Activated naive CD8-positive, alpha-beta T cell treated with anti-CD3 and anti-CD28 coated beads, Interleukin-2, amount 50 U/mL, for 24 hours (primary cell): ENCODE data around the gene ERICH6B.
A peak's percentile ranks its signal among the peaks of the same experiment; 100 is the strongest.

ENCODE experiments used
- ATAC-seq: fragments of 150-1000 bp; cut with Tn5 transposase; one replicate; pipeline ENCODE4 v1.10.0; 2021
- DNase-seq: peaks from one replicate; pipeline ENCODE4 v3.0.0; 2021
- H3K27ac Mint-ChIP-seq: one replicate; pipeline ENCODE4 v1.8.0; 2021; ENCODE audit warnings: mild to moderate bottlenecking, mixed read lengths
- H3K27me3 Mint-ChIP-seq: one replicate; pipeline ENCODE4 v1.8.0; 2021; ENCODE audit warnings: mixed read lengths
- H3K36me3 Mint-ChIP-seq: one replicate; pipeline ENCODE4 v1.8.0; 2021; ENCODE audit warnings: low read depth, mixed read lengths
- H3K4me1 Mint-ChIP-seq: one replicate; pipeline ENCODE4 v1.8.0; 2021; ENCODE audit warnings: mixed read lengths
- H3K4me3 Mint-ChIP-seq: one replicate; pipeline ENCODE4 v1.8.0; 2021; ENCODE audit warnings: mild to moderate bottlenecking, moderate library complexity, mixed read lengths
- H3K9me3 Mint-ChIP-seq: one replicate; pipeline ENCODE4 v1.8.0; 2021; ENCODE audit warnings: mixed read lengths

Gene ERICH6B

DNA sequence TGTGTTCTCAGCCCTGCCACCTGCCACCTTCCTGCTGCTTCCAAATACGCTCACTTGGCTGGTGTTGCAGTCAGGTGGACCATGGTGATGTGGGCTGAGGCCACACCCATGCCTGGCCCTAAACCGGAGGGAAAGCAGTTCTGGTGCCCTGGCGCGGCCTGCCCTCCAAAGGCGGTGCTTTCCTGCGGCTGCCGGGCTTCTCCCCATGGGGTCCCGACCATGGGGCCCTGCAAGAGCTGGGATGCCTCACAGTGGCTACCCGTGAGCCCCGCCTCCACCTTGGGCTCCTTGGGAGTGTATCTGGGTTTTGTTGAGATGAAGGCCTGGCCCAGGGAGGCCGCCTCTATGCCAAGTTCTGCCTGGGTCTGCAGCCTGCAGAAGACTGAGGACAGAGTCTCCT lies 73.7 kb downstream of the ERICH6B start:
- Mint-ChIP-seq H3K27ac (no peak overlapping the region), H3K27me3 (no peaks in the 10 kb centered on the region), H3K36me3 (no peaks in the 10 kb centered on the region), H3K4me1 (no peaks in the 10 kb centered on the region), H3K4me3 (no peak overlapping the region), H3K9me3 (no peaks in the 10 kb centered on the region)
- no peak for ATAC-seq
- DNase-seq: no peak

- no peaks in the 10 kb centered on the region for H3K36me3 Mint-ChIP-seq
These were observed 74.7 kb downstream of the ERICH6B start for GRCh38 chr13:45540864-45541263.

DNA sequence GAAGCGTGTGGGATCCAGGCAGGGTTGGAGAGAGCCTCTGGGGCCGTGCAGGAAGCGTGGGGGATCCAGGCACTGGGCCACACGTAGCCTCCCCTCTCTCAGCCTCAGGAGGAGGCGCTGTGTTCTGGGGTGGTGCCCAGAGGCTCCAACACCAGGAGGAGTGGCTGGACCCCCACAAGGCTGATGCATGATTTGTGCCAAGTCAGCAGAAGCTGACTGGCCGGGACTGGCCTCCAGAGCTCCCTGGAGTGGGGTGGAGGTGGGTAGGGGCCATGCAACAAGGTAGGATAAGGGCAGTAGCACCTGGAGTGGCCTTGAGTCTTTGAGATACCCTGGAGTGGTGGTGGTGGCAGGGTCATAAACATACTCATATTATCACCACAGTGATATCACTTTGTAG lies 75.3 kb downstream of the ERICH6B start:
- Mint-ChIP-seq H3K27me3 (no peaks in the 10 kb centered on the region), H3K4me3 (no peak overlapping the region), H3K4me1 (no peaks in the 10 kb centered on the region), H3K27ac (no peak overlapping the region), H3K36me3 (no peaks in the 10 kb centered on the region), H3K9me3 (no peaks in the 10 kb centered on the region)
- DNase-seq: no peak
- ATAC-seq: no peak

More at GRCh38 chr13:45540864-45541263, 74.7 kb downstream of the ERICH6B start:
- Mint-ChIP-seq H3K4me3 (no peak overlapping the region), H3K9me3 (no peaks in the 10 kb centered on the region), H3K27ac (no peak overlapping the region), H3K27me3 (no peaks in the 10 kb centered on the region), H3K4me1 (no peaks in the 10 kb centered on the region)
- DNase-seq: no peak
- no peak for ATAC-seq

DNA sequence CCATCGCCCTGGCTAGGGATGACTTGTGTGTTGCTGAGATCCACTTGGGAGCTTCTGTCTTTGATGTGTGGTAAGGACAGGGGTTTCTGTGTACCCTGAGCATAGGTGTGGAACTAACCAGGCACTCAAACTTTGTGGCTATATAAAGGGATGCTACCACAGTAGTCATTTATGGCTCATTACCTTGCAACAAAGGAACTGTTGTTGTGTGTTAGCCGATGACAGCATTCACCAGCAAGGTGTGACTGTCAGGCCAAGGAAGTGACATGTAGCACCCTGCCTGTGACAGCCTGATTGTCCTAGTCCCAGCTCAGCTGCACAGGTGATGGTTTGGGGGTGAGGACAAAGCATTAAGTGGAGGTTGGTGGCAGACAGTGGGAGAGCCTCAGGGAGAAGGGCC lies 77.2 kb downstream of the ERICH6B start:
- no peak for ATAC-seq
- no peak for DNase-seq
- Mint-ChIP-seq H3K36me3 (peaks cover 2% of the 10 kb centered on the region), H3K27me3 (no peaks in the 10 kb centered on the region), H3K9me3 (no peaks in the 10 kb centered on the region), H3K27ac (no peak overlapping the region), H3K4me1 (no peaks in the 10 kb centered on the region), H3K4me3 (no peak overlapping the region)

DNA sequence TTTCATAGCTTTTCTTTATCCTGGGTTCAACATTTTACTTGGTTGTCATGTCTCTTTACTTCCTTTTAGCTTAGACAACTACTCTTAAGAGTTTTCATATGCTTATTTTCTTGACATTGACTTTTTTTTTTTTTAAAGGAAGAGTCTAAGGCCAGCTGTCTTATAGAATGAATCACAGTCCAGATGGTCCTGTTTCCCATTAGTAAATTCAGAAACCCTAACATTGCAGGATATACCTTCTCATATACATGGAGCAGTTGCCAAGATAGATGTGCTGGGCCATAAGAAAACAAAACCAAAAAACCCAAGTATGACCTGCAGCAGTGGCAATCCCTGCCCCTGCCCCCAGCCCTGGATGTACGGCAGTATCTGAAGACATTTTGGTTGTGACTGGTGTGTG lies 78.0 kb downstream of the ERICH6B start:
- no peak overlapping the region for H3K4me3 Mint-ChIP-seq
- ATAC-seq (no peak), DNase-seq (no peak)
- no peak overlapping the region for H3K27ac Mint-ChIP-seq
- no peaks in the 10 kb centered on the region for H3K27me3 Mint-ChIP-seq
- no peaks in the 10 kb centered on the region for H3K9me3 Mint-ChIP-seq
- H3K4me1 Mint-ChIP-seq: no peaks in the 10 kb centered on the region
- H3K36me3 Mint-ChIP-seq: peaks cover 5% of the 10 kb centered on the region

DNA sequence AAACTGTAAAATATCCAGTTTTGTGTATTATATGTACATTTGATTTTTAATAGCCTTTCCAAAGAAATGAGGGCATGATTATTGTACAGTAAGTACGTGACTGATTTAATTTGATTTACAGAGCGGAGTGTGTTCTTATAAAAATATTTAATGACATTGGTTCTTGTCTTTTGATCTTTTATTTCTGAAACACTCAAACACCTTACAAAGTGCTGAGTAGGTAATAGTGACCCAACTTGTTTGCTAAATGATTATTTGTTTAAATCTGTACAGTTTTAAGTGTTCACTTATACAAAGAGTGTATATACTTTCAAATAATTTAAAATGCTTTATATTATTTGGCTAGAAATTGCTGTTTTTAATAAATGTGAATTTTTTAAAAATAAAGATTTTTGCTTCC lies 79.3 kb downstream of the ERICH6B start:
- ATAC-seq (no peak), DNase-seq (no peak)
- Mint-ChIP-seq H3K4me3 (no peak overlapping the region), H3K27me3 (no peaks in the 10 kb centered on the region), H3K9me3 (no peaks in the 10 kb centered on the region), H3K36me3 (peaks cover 6% of the 10 kb centered on the region), H3K27ac (no peak overlapping the region), H3K4me1 (no peaks in the 10 kb centered on the region)

DNA sequence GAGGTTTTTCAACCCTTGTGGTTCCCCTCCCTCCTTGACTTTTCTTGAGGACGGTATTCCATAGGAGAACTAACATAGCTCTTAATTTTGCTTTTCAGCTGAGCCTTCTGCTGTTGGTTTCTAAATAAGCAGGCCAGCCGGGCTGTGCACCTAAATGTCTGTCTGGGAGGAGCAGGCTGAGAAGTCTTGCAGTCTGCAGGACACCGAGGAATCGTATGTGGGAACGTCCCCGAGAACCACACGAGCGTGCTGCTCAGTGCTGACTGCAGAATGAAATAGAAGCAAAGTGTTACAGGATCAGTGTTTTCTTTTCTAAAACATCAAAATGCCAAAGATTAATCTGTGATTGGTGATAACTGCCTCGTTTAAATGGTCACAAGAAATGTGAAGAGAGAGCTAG lies 80.9 kb downstream of the ERICH6B start:
- H3K4me1 Mint-ChIP-seq: peaks cover 3% of the 10 kb centered on the region

GRCh38 chr13:45529758-45530157 lies 85.8 kb downstream of the ERICH6B start:
- no peak overlapping the region for H3K4me3 Mint-ChIP-seq
- peak; percentile 43 for ATAC-seq
- H3K4me1 Mint-ChIP-seq: peaks cover 4% of the 10 kb centered on the region
- H3K9me3 Mint-ChIP-seq: no peaks in the 10 kb centered on the region
- H3K27me3 Mint-ChIP-seq: no peaks in the 10 kb centered on the region
- peaks cover 26% of the 10 kb centered on the region for H3K36me3 Mint-ChIP-seq
- DNase-seq: no peak
- peak overlapping the region; percentile 61 for H3K27ac Mint-ChIP-seq

More for the DNA sequence above, 80.9 kb downstream of the ERICH6B start:
- Mint-ChIP-seq H3K27ac (no peak overlapping the region), H3K9me3 (no peaks in the 10 kb centered on the region), H3K4me3 (no peak overlapping the region), H3K36me3 (peaks cover 11% of the 10 kb centered on the region), H3K27me3 (no peaks in the 10 kb centered on the region)
- no peak for DNase-seq
- no peak for ATAC-seq

DNA sequence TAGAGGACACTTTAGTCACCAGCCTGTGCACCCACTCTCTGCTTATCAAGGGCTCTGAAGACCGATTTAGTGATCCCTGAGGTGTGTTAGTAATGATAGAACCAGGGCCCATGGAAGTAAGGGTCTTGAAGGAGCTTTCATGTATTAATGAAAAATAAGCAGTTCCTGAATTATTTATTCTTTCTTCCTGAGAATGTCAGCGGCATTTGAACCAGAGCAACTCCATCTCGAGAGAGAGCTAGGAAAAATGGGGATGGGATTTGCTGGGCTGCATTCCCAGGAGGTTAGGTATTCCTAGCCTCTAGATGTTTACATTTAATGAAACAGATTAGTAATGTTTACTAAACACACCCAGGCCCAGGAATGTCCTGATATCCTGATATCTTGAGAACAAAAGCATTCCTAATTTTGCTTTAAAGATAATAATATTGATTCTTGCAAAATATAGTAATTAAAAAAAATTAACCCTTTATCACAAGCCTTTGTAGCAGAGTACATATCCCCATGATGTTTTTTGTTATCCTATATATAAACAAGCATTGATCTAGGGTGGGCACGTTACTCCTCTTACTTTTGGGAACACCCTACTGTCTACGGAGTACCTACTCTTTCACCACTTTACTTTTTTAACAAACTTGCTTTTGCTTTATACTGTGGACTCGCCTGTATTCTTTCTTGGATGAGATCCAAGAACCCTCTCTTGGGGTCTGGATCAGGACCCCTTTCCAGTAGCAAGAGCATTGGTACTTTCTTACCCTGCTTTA lies 87.7 kb downstream of the ERICH6B start:
- H3K9me3 Mint-ChIP-seq: no peaks in the 10 kb centered on the region
- H3K36me3 Mint-ChIP-seq: peaks cover 27% of the 10 kb centered on the region
- no peak overlapping the region for H3K27ac Mint-ChIP-seq
- H3K4me1 Mint-ChIP-seq: peaks cover 4% of the 10 kb centered on the region
- no peaks in the 10 kb centered on the region for H3K27me3 Mint-ChIP-seq
- no peak for ATAC-seq
- no peak overlapping the region for H3K4me3 Mint-ChIP-seq
- no peak for DNase-seq

- peaks cover 52% of the 10 kb centered on the region for H3K36me3 Mint-ChIP-seq
- H3K4me1 Mint-ChIP-seq: peaks cover 25% of the 10 kb centered on the region
- H3K27ac Mint-ChIP-seq: no peak overlapping the region
- ATAC-seq: no peak
- DNase-seq: no peak
- no peaks in the 10 kb centered on the region for H3K27me3 Mint-ChIP-seq
- no peak overlapping the region for H3K4me3 Mint-ChIP-seq
- no peaks in the 10 kb centered on the region for H3K9me3 Mint-ChIP-seq
These were observed 93.0 kb downstream of the ERICH6B start for GRCh38 chr13:45522571-45522970.

DNA sequence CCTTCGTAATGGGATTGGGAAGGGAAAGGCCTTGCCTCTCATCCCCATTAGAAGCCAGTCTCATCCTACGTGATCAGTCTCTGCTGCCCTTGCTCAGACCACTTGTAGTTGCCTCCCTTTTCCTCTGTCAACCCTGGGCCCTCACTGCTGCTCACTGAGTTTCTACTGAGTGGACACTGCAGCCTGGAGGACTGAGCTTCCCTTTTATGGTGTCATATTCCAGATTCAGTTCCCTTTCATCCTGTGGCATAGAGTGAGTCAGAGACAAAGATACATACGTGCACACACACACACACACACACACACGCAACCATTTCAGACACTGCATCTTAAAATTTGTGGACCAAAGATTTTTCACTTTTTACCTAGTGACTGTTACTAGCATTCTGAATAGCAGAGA lies 94.2 kb downstream of the ERICH6B start:
- Mint-ChIP-seq H3K27me3 (no peaks in the 10 kb centered on the region), H3K27ac (no peak overlapping the region), H3K9me3 (no peaks in the 10 kb centered on the region), H3K4me3 (no peak overlapping the region), H3K4me1 (peaks cover 35% of the 10 kb centered on the region), H3K36me3 (peaks cover 53% of the 10 kb centered on the region)
- DNase-seq (no peak), ATAC-seq (no peak)

GRCh38 chr13:45519493-45519892 lies 96.0 kb downstream of the ERICH6B start:
- Mint-ChIP-seq H3K36me3 (peaks cover 53% of the 10 kb centered on the region), H3K4me3 (no peak overlapping the region), H3K27me3 (no peaks in the 10 kb centered on the region), H3K27ac (peak overlapping the region; percentile 70), H3K9me3 (no peaks in the 10 kb centered on the region), H3K4me1 (peaks cover 43% of the 10 kb centered on the region)
- no peak for DNase-seq
- ATAC-seq: peak; percentile 45

DNA sequence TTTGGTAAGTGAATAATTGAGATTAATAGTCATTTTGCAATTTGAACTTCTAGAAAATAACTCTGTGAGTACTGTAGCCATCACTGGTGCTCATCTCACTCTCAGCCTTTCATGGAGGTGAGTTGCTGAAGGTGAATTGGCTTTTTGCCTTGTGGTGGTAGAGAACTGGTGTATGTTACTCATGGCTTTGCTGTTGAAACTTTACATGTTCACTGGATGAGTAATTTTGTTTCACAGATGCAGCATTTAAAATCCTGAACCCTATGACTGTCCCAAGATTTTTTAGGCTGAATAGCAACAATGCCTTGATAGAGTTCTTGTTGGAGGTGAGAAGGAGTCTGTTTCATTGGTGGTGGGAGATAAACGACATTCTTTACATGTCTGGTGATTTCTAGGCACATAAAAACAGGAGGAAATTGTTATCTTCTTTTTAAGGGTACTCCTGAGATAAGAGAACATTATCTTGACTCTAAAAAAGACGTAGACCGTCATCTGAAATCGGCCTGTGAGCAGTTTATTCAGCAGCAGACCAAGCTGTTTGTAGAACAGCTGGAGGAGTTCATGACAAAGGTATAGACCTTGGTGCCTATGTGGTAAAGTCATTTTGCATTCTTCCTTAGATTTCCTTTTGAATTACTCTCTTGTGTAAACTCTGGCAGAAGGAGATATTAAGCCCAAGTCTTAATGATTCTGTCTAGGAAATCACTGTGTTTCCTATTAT lies 96.9 kb downstream of the ERICH6B start:
- peak; percentile 90 for ATAC-seq
- Mint-ChIP-seq H3K36me3 (peaks cover 53% of the 10 kb centered on the region), H3K4me1 (peaks cover 43% of the 10 kb centered on the region), H3K27ac (peak overlapping the region; percentile 70), H3K27me3 (no peaks in the 10 kb centered on the region), H3K4me3 (peak overlapping the region; percentile 3), H3K9me3 (no peaks in the 10 kb centered on the region)
- DNase-seq: no peak

GRCh38 chr13:45516757-45517156 lies 98.8 kb downstream of the ERICH6B start:
- peaks cover 49% of the 10 kb centered on the region for H3K36me3 Mint-ChIP-seq
- peaks cover 48% of the 10 kb centered on the region for H3K4me1 Mint-ChIP-seq
- DNase-seq (no peak), ATAC-seq (no peak)
- H3K9me3 Mint-ChIP-seq: no peaks in the 10 kb centered on the region
- no peaks in the 10 kb centered on the region for H3K27me3 Mint-ChIP-seq
- peak overlapping the region; percentile 17 for H3K27ac Mint-ChIP-seq
- no peak overlapping the region for H3K4me3 Mint-ChIP-seq

DNA sequence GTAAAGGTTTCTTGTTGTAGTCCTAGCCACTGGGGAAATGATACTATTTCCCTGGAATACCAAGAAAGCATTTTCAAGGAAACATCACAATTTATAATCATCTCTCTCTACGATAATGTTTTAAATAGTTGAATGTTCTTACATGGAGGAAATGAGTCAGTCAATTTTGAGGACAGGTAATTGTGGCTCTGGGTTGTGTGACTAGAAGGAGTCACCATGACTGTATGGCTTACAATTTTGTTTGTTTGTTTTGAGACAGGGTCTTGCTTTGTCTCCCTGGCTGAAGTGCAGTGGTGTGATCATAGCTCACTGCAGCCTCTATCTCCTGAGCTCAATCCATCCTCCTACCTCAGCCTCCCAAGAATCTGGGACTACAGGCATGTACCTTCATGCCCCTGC lies 103.4 kb downstream of the ERICH6B start:
- Mint-ChIP-seq H3K27me3 (no peaks in the 10 kb centered on the region), H3K9me3 (no peaks in the 10 kb centered on the region), H3K36me3 (peaks cover 33% of the 10 kb centered on the region), H3K4me1 (peaks cover 25% of the 10 kb centered on the region), H3K27ac (peak overlapping the region; percentile 70), H3K4me3 (no peak overlapping the region)
- ATAC-seq (no peak), DNase-seq (no peak)
